GM20000 (cell line): ENCODE data around the gene CHST15.

ENCODE experiments used
- DNase-seq: peaks from one replicate; pipeline ENCODE4 v3.0.0; 2012; ENCODE audit warnings: low spot score
- CTCF ChIP-seq: IDR thresholded peaks from 2 replicates; pipeline ENCODE4 v1.5.1; 2012; ENCODE audit warnings: mild to moderate bottlenecking, control low read depth; ENCODE audit errors: extremely low read depth, missing control alignments

CHST15 gene

GRCh38 chr10:124132876-124133275, 39.5 kb upstream of the CHST15 start:
- no peak for DNase-seq
- TF ChIP-seq CTCF, result no peak

GRCh38 chr10:124132306-124132705, 38.9 kb upstream of the CHST15 start:
- no peak for TF ChIP-seq CTCF
- DNase-seq, result no peak

- DNase-seq, result no peak
- no peak for TF ChIP-seq CTCF
Observed at GRCh38 chr10:124131172-124131571, 37.8 kb upstream of the CHST15 start.

GRCh38 chr10:124130198-124130900, 37.0 kb upstream of the CHST15 start:
- TF ChIP-seq CTCF, result no peak
- no peak for DNase-seq

- DNase-seq, result no peak
- no peak for TF ChIP-seq CTCF
Observed at GRCh38 chr10:124129471-124129870, 36.1 kb upstream of the CHST15 start.

- no peak for TF ChIP-seq CTCF
- no peak for DNase-seq
Observed at GRCh38 chr10:124128811-124129145, 35.4 kb upstream of the CHST15 start.

GRCh38 chr10:124127965-124128810, 34.8 kb upstream of the CHST15 start:
- no peak for TF ChIP-seq CTCF

More at GRCh38 chr10:124127965-124128810, 34.8 kb upstream of the CHST15 start:
- no peak for DNase-seq
